CD8-positive, alpha-beta memory T cell (primary cell): ENCODE measurements around the gene NCSTN. TPM values are rescaled to one million over a fixed set of nuclear protein-coding genes. Genes with fewer than 3 reads are reported as not detected.
A peak's percentile ranks its signal among the peaks of the same experiment; 100 is the strongest.

Source experiments
- CTCF ChIA-PET: fragments of 350-600 bp; sonication (Branson Sonifier 250); formaldehyde crosslinking; loops from one replicate; lab custom pipeline; 2021; ENCODE audit warnings: antibody characterized with exemption; lab: Charles Lee
- POLR2A ChIA-PET: fragments of 350-600 bp; sonication (Branson Sonifier 250); formaldehyde crosslinking; loops from one replicate; lab custom pipeline; 2021; ENCODE audit warnings: antibody characterized with exemption; lab: Charles Lee
- DNase-seq, 5 donors: peaks; one replicate each; pipeline versions ENCODE4 v3.0.0 to v3.0.0-alpha.2; 2020 to 2022; ENCODE audit warnings: mixed read lengths in 1 of 5
- H3K27ac ChIP-seq: one replicate; pipeline ENCODE4 v1.7.0; 2013; ENCODE audit warnings: low read depth, mild to moderate bottlenecking, low read length, moderate library complexity
- H3K27me3 ChIP-seq: 2 replicates; pipeline ENCODE4 v1.7.0; 2013; ENCODE audit warnings: low read length, mild to moderate bottlenecking; ENCODE audit not compliant: insufficient read depth, poor library complexity, severe bottlenecking
- H3K36me3 ChIP-seq: 2 replicates; pipeline ENCODE4 v1.7.0; 2013; ENCODE audit warnings: mild to moderate bottlenecking, low read length, moderate library complexity; ENCODE audit not compliant: insufficient read depth
- H3K4me1 ChIP-seq: 2 replicates; pipeline ENCODE4 v1.7.0; 2013; ENCODE audit warnings: mild to moderate bottlenecking, low read length, moderate library complexity; ENCODE audit not compliant: insufficient read depth
- H3K4me3 ChIP-seq: 2 replicates; pipeline ENCODE4 v1.7.0; 2013; ENCODE audit warnings: mild to moderate bottlenecking, low read length
- H3K9me3 ChIP-seq: 2 replicates; pipeline ENCODE4 v1.7.0; 2013; ENCODE audit warnings: mild to moderate bottlenecking, low read length
- H3K27ac Mint-ChIP-seq, 8 donors: one replicate each; pipeline ENCODE4 v1.8.0; 2020 to 2021; ENCODE audit warnings: mixed read lengths in 8 of 8, mild to moderate bottlenecking in 6 of 8, inconsistent platforms in 3 of 8, moderate library complexity in 3 of 8
- H3K27me3 Mint-ChIP-seq, 2 donors: one replicate each; pipeline ENCODE4 v1.8.0; 2020 to 2021; ENCODE audit warnings: mixed read lengths in 2 of 2, mild to moderate bottlenecking in 1 of 2, moderate library complexity in 1 of 2
- H3K36me3 Mint-ChIP-seq, 3 donors: one replicate each; pipeline ENCODE4 v1.8.0; 2020 to 2021; ENCODE audit warnings: mixed read lengths in 3 of 3, inconsistent platforms in 1 of 3, mild to moderate bottlenecking in 1 of 3
- H3K4me1 Mint-ChIP-seq, 3 donors: one replicate each; pipeline ENCODE4 v1.8.0; 2020 to 2021; ENCODE audit warnings: mixed read lengths in 3 of 3, inconsistent platforms in 1 of 3, mild to moderate bottlenecking in 1 of 3
- H3K4me3 Mint-ChIP-seq, 7 donors: one replicate each; pipeline ENCODE4 v1.8.0; 2020 to 2021; ENCODE audit warnings: mixed read lengths in 7 of 7, mild to moderate bottlenecking in 6 of 7, moderate library complexity in 4 of 7, inconsistent platforms in 2 of 7
- H3K9me3 Mint-ChIP-seq, 5 donors: one replicate each; pipeline ENCODE4 v1.8.0; 2020 to 2022; ENCODE audit warnings: mixed read lengths in 5 of 5, mild to moderate bottlenecking in 3 of 5, moderate library complexity in 2 of 5, inconsistent platforms in 1 of 5
- polyA plus RNA-seq: library from polyadenylated mRNA; unstranded; fragments of 300-500 nt; fragmentation: Illumina TruSeq; gene quantifications from one replicate; pipeline ENCODE4 v1.2.3, GENCODE V29; 2021
- total RNA-seq, 2 experiments: library from RNA; stranded (reverse); gene quantifications; one replicate each; pipeline ENCODE4 v1.2.3, GENCODE V29; 2021

Gene NCSTN
- total and polyA plus RNA-seq, 3 experiments from 2014 or later = 58.7 to 74.4 (median 61.3) TPM

DNA sequence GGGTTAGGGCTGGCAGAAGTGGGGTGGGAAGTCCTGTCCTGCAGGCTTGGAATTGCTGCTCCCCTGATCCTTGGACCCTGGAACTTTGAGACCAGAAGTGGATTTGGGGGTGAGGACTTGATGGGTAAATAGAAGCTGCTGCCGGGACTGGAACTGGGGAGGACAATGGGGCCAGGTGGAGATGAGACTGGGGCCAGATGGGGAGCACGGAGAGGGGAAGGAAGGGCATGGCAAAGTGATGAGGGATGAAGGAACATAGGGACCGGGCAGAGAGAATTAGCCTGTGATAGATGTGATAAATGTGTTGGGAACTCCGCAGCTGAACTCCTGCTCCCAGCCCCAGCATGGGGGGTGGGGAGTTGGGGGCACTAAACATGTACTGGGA, 24.3 kb downstream of the NCSTN start:
- Histone ChIP-seq H3K4me3 (no peak overlapping the region), H3K27me3 (no peaks in the 10 kb centered on the region), H3K27ac (no peak overlapping the region), H3K9me3 (no peaks in the 10 kb centered on the region), H3K4me1 (no peaks in the 10 kb centered on the region), H3K36me3 (no peaks in the 10 kb centered on the region)
- Mint-ChIP-seq H3K27ac (peak overlapping the region in 1 of 8 donors; percentile 7), H3K4me1 (peaks cover 0 to 6% (median 0%) of the 10 kb centered on the region in 3 donors), H3K27me3 (peaks cover 0 to 5% of the 10 kb centered on the region in 2 donors), H3K4me3 (no peak overlapping the region), H3K9me3 (no peaks in the 10 kb centered on the region), H3K36me3 (no peaks in the 10 kb centered on the region)
- no peak for DNase-seq
- POLR2A ChIA-PET = no interaction called here
- CTCF ChIA-PET = interaction anchor here (1.7 kb wide), 1 partner anchor 9 kb away, joined by 3 read pairs; no protein-coding TSS in a partner anchor

DNA sequence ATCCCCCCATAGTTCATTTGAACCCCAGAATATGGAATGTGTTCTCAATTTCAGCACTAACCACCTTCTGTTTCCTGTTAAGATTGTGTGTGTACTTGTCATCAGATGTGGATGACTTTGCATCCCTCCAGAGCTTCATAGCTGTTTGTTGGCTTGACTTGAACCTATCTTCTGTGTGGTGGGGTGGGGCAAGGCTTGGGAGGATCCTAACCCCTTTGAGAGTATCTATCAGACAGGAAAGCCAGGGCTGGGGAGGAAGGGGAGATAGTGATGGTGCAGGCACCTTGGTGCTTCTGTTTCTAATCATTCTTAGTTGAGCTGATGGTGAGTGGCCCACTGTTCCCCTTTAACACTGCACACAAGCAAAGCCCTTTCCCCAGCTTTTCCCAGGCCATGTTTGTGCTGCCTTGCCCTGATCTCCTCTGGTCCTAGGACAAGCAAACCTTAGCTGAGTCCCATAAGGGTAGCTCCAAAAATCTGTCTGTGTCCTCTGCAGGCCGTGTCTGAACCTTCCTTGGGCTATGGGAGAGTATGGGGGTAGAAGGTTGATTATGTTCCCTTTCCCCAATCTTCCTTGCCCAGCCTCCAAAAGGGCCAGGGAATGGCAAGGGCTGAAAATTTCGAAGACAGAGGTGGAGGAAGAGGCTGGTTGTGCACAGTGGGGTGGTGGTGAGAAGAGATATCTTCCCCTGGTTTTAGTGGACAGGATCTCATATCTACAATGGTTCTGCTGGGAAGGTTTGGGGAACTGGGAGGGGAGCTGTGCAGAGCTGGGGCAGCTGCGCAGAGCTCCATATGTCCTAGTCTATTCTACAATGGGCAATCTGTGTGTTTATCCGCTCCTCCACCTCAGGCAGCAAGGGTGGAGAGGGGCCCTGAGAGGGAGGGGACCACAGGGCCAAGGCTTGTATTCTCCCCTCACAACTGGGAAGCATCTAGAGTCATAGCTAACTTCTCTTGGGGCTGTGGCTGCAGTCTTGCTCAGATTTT, 25.0 kb downstream of the NCSTN start:
- Mint-ChIP-seq H3K27me3 (peaks cover 0 to 8% of the 10 kb centered on the region in 2 donors), H3K36me3 (no peaks in the 10 kb centered on the region), H3K9me3 (no peaks in the 10 kb centered on the region), H3K4me3 (no peak overlapping the region), H3K4me1 (peaks cover 0 to 5% (median 0%) of the 10 kb centered on the region in 3 donors), H3K27ac (peak overlapping the region in 1 of 8 donors; percentile 31)
- Histone ChIP-seq H3K4me1 (no peaks in the 10 kb centered on the region), H3K27me3 (no peaks in the 10 kb centered on the region), H3K4me3 (no peak overlapping the region), H3K9me3 (no peaks in the 10 kb centered on the region), H3K27ac (no peak overlapping the region), H3K36me3 (no peaks in the 10 kb centered on the region)
- ChIA-PET CTCF (interaction anchor here (1.1 to 1.7 kb wide), 2 partner anchors 8 to 13 kb away, joined by 3 read pairs; no protein-coding TSS in a partner anchor), POLR2A (no interaction called here)
- DNase-seq = no peak

DNA sequence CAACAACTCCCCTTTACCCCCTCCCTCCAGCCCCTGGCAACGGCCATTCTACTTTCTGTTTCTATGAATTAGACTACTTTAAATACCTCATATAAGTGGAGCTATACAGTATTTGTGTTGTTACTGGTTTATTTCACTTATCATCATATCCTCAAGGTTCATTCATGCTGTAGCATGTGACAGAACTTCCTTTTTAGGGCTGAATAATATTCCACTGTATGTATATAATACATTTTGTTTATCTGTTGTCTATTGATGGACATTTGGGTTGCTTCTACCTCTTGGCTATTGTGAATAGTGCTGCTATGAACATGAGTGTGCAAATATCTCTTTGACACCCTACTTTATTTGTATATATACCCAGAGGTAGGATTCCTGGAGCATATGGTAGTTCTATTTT, 25.9 kb downstream of the NCSTN start:
- Histone ChIP-seq H3K27me3 (no peaks in the 10 kb centered on the region), H3K9me3 (no peaks in the 10 kb centered on the region), H3K4me1 (no peaks in the 10 kb centered on the region), H3K4me3 (no peak overlapping the region), H3K36me3 (no peaks in the 10 kb centered on the region), H3K27ac (no peak overlapping the region)
- H3K27me3 Mint-ChIP-seq = peaks cover 0 to 8% of the 10 kb centered on the region in 2 donors
- no peak overlapping the region for H3K4me3 Mint-ChIP-seq
- no peak for DNase-seq
- H3K36me3 Mint-ChIP-seq = no peaks in the 10 kb centered on the region
- H3K27ac Mint-ChIP-seq = no peak overlapping the region
- ChIA-PET CTCF (interaction anchor here (1.1 kb wide), 1 partner anchor 12 kb away, joined by 3 read pairs; no protein-coding TSS in a partner anchor), POLR2A (no interaction called here)
- H3K9me3 Mint-ChIP-seq = no peaks in the 10 kb centered on the region
- H3K4me1 Mint-ChIP-seq = no peaks in the 10 kb centered on the region

DNA sequence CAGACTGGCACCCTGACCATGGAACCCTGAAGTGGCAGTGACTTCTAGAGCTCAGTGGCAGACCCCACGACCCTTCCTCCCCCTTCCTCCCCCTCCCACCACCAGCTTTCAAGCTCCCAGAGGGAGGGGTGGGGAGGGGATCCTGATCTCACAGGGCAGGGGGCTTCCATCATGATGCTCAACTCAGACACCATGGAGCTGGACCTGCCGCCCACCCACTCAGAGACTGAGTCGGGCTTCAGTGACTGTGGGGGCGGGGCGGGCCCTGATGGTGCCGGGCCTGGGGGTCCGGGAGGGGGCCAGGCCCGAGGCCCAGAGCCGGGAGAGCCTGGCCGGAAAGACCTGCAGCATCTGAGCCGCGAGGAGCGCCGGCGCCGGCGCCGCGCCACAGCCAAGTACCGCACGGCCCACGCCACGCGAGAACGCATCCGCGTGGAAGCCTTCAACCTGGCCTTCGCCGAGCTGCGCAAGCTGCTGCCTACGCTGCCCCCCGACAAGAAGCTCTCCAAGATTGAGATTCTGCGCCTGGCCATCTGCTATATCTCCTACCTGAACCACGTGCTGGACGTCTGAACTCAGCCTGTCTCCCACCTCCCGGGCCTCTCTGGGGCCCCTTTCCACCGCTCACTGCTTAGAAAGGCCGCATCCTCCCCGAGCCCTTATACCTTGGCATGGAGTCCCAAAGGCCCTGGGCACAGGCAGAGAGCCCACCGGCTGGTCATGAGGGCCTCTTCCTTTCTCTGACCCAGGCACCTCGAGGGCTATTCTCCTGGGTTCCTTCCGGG, 27.6 kb downstream of the NCSTN start:
- DNase-seq = no peak
- Mint-ChIP-seq H3K4me3 (no peak overlapping the region), H3K4me1 (peaks cover 3 to 4% (median 3%) of the 10 kb centered on the region in 3 donors), H3K36me3 (no peaks in the 10 kb centered on the region), H3K27ac (no peak overlapping the region), H3K9me3 (no peaks in the 10 kb centered on the region), H3K27me3 (peaks cover 0 to 8% of the 10 kb centered on the region in 2 donors)
- H3K36me3 ChIP-seq = no peaks in the 10 kb centered on the region
- H3K4me3 ChIP-seq = no peak overlapping the region
- POLR2A ChIA-PET = no interaction called here
- peaks cover 2% of the 10 kb centered on the region for H3K4me1 ChIP-seq
- CTCF ChIA-PET = interaction anchor here (1.7 kb wide), 1 partner anchor 16 kb away, joined by 7 read pairs; no protein-coding TSS in a partner anchor
- H3K27me3 ChIP-seq = no peaks in the 10 kb centered on the region
- no peaks in the 10 kb centered on the region for H3K9me3 ChIP-seq
- no peak overlapping the region for H3K27ac ChIP-seq

DNA sequence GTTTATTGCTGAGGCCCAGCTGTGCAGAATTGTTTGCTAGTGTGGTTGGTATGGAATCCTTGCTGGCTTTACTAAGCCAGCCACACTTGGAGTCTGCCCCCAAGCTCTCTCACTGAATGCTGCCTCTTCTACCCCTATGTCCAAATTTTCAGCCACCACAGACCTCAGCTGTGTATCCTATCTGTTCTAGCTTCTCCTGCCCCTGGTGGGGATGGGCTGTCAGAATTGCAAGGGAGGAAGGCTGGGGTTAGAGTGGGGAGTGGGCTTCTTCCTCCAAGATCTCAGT, 28.1 kb downstream of the NCSTN start:
- no peaks in the 10 kb centered on the region for H3K36me3 ChIP-seq
- CTCF ChIA-PET = interaction anchor here (1.7 kb wide), 1 partner anchor 17 kb away, joined by 7 read pairs; no protein-coding TSS in a partner anchor
- Mint-ChIP-seq H3K27me3 (peaks cover 0 to 8% of the 10 kb centered on the region in 2 donors), H3K4me3 (no peak overlapping the region), H3K36me3 (no peaks in the 10 kb centered on the region), H3K4me1 (peaks cover 8 to 10% (median 9%) of the 10 kb centered on the region in 3 donors), H3K9me3 (no peaks in the 10 kb centered on the region), H3K27ac (no peak overlapping the region)
- no peak overlapping the region for H3K4me3 ChIP-seq
- H3K27me3 ChIP-seq = no peaks in the 10 kb centered on the region
- no peak overlapping the region for H3K27ac ChIP-seq
- H3K9me3 ChIP-seq = no peaks in the 10 kb centered on the region
- no peak for DNase-seq
- peaks cover 8% of the 10 kb centered on the region for H3K4me1 ChIP-seq
- POLR2A ChIA-PET = no interaction called here

DNA sequence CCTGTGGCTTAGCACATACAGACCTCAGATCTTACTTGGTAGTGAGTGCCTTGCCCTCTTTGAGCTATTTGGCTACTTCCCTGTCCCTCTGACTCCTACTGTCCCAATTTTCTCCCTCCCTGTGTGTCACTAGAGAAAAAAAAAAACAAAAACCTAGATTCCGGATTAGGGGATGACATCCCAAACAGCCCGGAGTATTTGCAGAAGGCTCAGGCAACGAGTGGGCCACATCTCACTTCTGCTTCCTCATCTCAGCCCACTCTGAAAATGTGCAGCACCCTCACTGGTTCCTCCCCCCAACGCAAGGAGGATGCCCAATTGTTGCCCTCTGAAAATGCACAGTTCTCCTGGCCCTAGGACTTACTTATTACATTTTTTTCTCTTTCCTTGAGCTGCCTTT, 28.6 kb downstream of the NCSTN start:
- H3K27me3 Mint-ChIP-seq = peaks cover 0 to 8% of the 10 kb centered on the region in 2 donors
- H3K27ac Mint-ChIP-seq = no peak overlapping the region
- POLR2A ChIA-PET = no interaction called here
- DNase-seq = no peak
- H3K4me3 Mint-ChIP-seq = no peak overlapping the region
- H3K4me1 Mint-ChIP-seq = peaks cover 13 to 14% (median 13%) of the 10 kb centered on the region in 3 donors
- H3K9me3 Mint-ChIP-seq = no peaks in the 10 kb centered on the region
- Histone ChIP-seq H3K27me3 (no peaks in the 10 kb centered on the region), H3K9me3 (no peaks in the 10 kb centered on the region), H3K36me3 (no peaks in the 10 kb centered on the region), H3K4me1 (peaks cover 10% of the 10 kb centered on the region), H3K27ac (no peak overlapping the region), H3K4me3 (no peak overlapping the region)
- no peaks in the 10 kb centered on the region for H3K36me3 Mint-ChIP-seq
- CTCF ChIA-PET = interaction anchor here (1.7 kb wide), 1 partner anchor 17 kb away, joined by 7 read pairs; no protein-coding TSS in a partner anchor

DNA sequence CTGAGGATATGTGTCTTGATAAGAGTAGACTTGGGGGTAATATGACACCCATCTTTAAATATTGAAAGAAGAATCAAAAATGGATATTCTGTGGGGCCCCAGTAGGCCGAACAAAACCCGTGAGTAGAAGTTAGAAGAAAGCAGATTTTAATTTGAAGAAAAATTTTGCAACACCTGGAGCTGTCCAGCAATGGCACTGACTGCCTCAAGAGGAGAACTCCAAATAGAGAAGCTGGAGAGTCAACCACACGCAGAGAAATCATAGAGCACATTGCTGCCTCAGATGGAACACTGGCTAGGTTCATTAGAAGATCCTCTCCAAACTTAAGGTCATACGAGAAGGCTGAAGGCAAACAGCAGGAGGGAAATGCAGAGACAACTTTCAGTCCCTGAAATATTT, 30.5 kb downstream of the NCSTN start:
- H3K4me1 Mint-ChIP-seq = peaks cover 13 to 14% (median 14%) of the 10 kb centered on the region in 3 donors
- POLR2A ChIA-PET = interaction anchor here (0.7 kb wide), 1 partner anchor 112 kb away, joined by 3 read pairs; no protein-coding TSS in a partner anchor
- CTCF ChIA-PET = interaction anchor here (1.7 kb wide), 1 partner anchor 82 kb away, joined by 3 read pairs; no protein-coding TSS in a partner anchor
- Histone ChIP-seq H3K27ac (no peak overlapping the region), H3K27me3 (no peaks in the 10 kb centered on the region), H3K4me3 (no peak overlapping the region), H3K4me1 (peaks cover 10% of the 10 kb centered on the region), H3K9me3 (no peaks in the 10 kb centered on the region), H3K36me3 (no peaks in the 10 kb centered on the region)
- no peak for DNase-seq
- H3K36me3 Mint-ChIP-seq = no peaks in the 10 kb centered on the region
- peak overlapping the region in 1 of 8 donors; percentile 55 for H3K27ac Mint-ChIP-seq
- no peak overlapping the region for H3K4me3 Mint-ChIP-seq
- H3K27me3 Mint-ChIP-seq = peaks cover 0 to 5% of the 10 kb centered on the region in 2 donors
- no peaks in the 10 kb centered on the region for H3K9me3 Mint-ChIP-seq
